Measurements from ENCODE around the gene KCNQ2.

The KCNQ2 gene

GRCh38 chr20:63413323-63413722 lies 59.1 kb downstream of the KCNQ2 start:
- no peak for DNase-seq

- DNase-seq, result no peak
Measured at GRCh38 chr20:63412889-63413288, 59.6 kb downstream of the KCNQ2 start.

- DNase-seq, result no peak
Measured at GRCh38 chr20:63411898-63412631, 60.4 kb downstream of the KCNQ2 start.

- no peak for DNase-seq
Measured at GRCh38 chr20:63411151-63411897, 61.1 kb downstream of the KCNQ2 start.

- no peak for DNase-seq
Measured at GRCh38 chr20:63409834-63410435, 62.5 kb downstream of the KCNQ2 start.

- no peak for DNase-seq
Measured at GRCh38 chr20:63409066-63409833, 63.2 kb downstream of the KCNQ2 start.

GRCh38 chr20:63408684-63409046 lies 63.8 kb downstream of the KCNQ2 start:
- DNase-seq, result no peak

- DNase-seq, result no peak
Measured at GRCh38 chr20:63407928-63408683, 64.3 kb downstream of the KCNQ2 start.

GRCh38 chr20:63406617-63407245 lies 65.7 kb downstream of the KCNQ2 start:
- DNase-seq, result no peak

GRCh38 chr20:63406011-63406410 lies 66.4 kb downstream of the KCNQ2 start:
- no peak for DNase-seq

GRCh38 chr20:63405102-63405730 lies 67.2 kb downstream of the KCNQ2 start:
- no peak for DNase-seq

GRCh38 chr20:63404129-63405085 lies 68.0 kb downstream of the KCNQ2 start:
- DNase-seq, result no peak

GRCh38 chr20:63403403-63404105 lies 68.9 kb downstream of the KCNQ2 start:
- no peak for DNase-seq

- no peak for DNase-seq
Measured at GRCh38 chr20:63402860-63403220, 69.6 kb downstream of the KCNQ2 start.

- DNase-seq, result no peak
Measured at GRCh38 chr20:63402181-63402859, 70.1 kb downstream of the KCNQ2 start.

GRCh38 chr20:63401384-63402110 lies 70.9 kb downstream of the KCNQ2 start:
- no peak for DNase-seq

- DNase-seq, result no peak
Measured at GRCh38 chr20:63400486-63401210, 71.8 kb downstream of the KCNQ2 start.

Data from NCI-H1436 treated with DMSO at 0.1 percent for 48 hours (cell line).